ENCODE measurements around the gene SLC6A4.

GRCh38 chr17:30207655-30208054 lies 27.8 kb downstream of the SLC6A4 start:
- TF ChIP-seq, protein P1, sequence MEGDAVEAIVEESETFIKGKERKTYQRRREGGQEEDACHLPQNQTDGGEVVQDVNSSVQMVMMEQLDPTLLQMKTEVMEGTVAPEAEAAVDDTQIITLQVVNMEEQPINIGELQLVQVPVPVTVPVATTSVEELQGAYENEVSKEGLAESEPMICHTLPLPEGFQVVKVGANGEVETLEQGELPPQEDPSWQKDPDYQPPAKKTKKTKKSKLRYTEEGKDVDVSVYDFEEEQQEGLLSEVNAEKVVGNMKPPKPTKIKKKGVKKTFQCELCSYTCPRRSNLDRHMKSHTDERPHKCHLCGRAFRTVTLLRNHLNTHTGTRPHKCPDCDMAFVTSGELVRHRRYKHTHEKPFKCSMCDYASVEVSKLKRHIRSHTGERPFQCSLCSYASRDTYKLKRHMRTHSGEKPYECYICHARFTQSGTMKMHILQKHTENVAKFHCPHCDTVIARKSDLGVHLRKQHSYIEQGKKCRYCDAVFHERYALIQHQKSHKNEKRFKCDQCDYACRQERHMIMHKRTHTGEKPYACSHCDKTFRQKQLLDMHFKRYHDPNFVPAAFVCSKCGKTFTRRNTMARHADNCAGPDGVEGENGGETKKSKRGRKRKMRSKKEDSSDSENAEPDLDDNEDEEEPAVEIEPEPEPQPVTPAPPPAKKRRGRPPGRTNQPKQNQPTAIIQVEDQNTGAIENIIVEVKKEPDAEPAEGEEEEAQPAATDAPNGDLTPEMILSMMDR (IDR thresholded peaks at IDR 0.05; ENCODE audit: insufficient read depth, low read length): no peak
- TF ChIP-seq POLR2AphosphoS5 (IDR thresholded peaks at IDR 0.05; ENCODE audit: low read depth): no peak
- no peak for TF ChIP-seq REST (IDR thresholded peaks at IDR 0.05; ENCODE audit: insufficient replicate concordance, low read depth)
- no peak for TF ChIP-seq GABPA (IDR thresholded peaks at IDR 0.05; ENCODE audit: low read depth)
